Retinal pigment epithelial cell (primary cell): Measurements from ENCODE around the gene EMX1.

Experiments used
- DNase-seq: peaks from one replicate; pipeline ENCODE4 v3.0.0-alpha.2; 2010; ENCODE audit warnings: low read depth
- H3K4me3 ChIP-seq: 2 replicates; pipeline ENCODE4 v1.5.1; 2011; ENCODE audit warnings: mild to moderate bottlenecking, low read length, control low read depth, moderate library complexity
- TF ChIP-seq, protein P1 (sequence below): conservative IDR thresholded peaks from 2 replicates; pipeline ENCODE4 v1.5.1; 2011; ENCODE audit warnings: low read depth, low read length, control low read depth, inconsistent platforms

The EMX1 gene

DNA sequence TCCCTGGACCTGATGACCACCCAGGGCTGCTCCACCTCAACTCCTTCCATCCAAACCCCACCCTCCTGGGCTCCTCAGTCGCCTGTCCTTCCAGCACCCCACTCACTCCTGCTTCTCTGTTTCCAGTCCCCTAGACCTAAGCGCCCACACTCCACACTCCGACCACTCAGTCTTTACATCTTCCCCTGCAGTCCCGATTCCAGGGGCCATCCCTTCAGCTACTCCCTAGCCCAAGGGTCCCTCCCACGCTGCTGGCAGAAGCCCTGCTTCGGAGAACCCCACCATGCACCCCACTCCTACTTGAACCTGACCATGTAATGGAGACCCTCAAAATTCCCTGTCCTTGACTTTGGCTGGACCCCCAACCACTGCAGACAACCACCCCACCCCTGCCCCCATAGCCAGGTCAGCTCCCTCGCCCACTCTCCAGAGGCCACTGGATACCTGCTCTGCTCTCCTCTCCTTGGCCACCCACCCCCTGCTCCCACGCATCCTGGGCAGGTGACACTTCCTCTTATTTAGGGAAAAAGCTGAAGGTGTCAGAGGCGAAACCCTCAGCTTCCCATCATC, 28.2 kb downstream of the EMX1 start:
- TF ChIP-seq, protein P1, sequence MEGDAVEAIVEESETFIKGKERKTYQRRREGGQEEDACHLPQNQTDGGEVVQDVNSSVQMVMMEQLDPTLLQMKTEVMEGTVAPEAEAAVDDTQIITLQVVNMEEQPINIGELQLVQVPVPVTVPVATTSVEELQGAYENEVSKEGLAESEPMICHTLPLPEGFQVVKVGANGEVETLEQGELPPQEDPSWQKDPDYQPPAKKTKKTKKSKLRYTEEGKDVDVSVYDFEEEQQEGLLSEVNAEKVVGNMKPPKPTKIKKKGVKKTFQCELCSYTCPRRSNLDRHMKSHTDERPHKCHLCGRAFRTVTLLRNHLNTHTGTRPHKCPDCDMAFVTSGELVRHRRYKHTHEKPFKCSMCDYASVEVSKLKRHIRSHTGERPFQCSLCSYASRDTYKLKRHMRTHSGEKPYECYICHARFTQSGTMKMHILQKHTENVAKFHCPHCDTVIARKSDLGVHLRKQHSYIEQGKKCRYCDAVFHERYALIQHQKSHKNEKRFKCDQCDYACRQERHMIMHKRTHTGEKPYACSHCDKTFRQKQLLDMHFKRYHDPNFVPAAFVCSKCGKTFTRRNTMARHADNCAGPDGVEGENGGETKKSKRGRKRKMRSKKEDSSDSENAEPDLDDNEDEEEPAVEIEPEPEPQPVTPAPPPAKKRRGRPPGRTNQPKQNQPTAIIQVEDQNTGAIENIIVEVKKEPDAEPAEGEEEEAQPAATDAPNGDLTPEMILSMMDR = no peak
- no peak overlapping the region for H3K4me3 ChIP-seq
- no peak for DNase-seq

GRCh38 chr2:72946466-72946865, 29.1 kb downstream of the EMX1 start:
- TF ChIP-seq, protein P1 = no peak
- no peak for DNase-seq
- H3K4me3 ChIP-seq = no peak overlapping the region

DNA sequence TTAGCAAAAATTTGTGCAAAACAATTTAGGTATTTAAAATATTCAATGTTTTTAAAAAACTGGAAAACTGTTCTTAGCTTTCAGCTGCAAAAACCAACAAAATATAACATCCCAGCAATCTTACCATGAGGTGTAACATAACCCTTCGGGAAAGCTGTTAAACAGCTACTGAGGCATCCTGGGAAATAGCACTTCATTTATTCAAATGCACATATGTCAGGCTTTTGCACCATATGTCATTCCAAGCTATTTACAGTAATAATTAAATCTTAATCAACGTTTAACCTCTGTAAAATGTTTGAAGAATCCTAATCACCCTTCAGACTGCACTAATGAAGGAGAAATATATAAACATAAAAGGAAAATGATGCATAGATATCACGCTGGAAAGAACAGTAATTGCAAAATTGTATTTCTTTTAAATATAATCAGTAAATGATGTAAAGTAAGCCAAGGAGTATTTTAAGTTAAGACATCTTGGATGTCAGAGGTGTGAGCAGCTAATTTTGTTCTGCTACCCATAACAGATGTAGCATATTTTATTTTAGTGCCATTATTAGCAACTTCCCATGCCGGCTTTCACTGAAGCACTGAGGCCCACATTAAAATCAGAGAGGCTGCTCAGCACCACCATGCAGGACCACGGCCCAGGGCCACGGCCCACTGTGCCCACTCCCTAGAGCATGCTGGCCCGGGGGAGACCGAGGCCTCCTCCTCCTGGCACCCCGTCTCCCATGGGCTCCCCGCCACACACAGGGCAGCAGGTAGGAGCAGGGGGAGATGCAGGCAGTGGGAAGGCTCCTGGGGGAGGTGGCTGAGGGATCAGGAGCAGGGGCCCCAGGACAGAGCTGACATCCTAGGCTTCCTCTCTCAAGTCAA, 30.9 kb downstream of the EMX1 start:
- no peak for DNase-seq
- no peak overlapping the region for H3K4me3 ChIP-seq
- TF ChIP-seq, protein P1 = no peak

GRCh38 chr2:72949045-72949444, 31.7 kb downstream of the EMX1 start:
- TF ChIP-seq, protein P1 = no peak
- no peak for DNase-seq

DNA sequence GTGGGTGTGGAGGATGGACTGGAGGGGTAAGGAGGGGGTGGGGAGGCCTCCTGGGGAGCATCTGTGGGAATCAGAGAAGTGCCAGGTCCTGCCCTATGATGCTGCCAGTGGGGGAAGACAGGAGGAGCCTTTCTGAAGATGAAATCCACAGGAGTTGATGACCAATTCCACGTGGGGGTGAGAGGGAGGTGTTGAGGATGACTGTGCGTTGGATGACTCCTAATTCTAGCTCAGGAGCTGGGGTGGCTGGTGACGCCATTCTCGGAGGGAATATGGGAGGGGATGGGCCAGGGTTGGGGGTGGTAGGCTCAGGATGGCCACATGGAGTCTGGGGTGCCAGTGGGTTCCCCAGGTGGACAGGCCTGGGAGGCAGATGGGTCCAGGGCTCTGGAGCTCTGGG, 32.3 kb downstream of the EMX1 start:
- H3K4me3 ChIP-seq = no peak overlapping the region
- DNase-seq = no peak
- TF ChIP-seq, protein P1 = no peak

More at GRCh38 chr2:72949045-72949444, 31.7 kb downstream of the EMX1 start:
- no peak overlapping the region for H3K4me3 ChIP-seq

DNA sequence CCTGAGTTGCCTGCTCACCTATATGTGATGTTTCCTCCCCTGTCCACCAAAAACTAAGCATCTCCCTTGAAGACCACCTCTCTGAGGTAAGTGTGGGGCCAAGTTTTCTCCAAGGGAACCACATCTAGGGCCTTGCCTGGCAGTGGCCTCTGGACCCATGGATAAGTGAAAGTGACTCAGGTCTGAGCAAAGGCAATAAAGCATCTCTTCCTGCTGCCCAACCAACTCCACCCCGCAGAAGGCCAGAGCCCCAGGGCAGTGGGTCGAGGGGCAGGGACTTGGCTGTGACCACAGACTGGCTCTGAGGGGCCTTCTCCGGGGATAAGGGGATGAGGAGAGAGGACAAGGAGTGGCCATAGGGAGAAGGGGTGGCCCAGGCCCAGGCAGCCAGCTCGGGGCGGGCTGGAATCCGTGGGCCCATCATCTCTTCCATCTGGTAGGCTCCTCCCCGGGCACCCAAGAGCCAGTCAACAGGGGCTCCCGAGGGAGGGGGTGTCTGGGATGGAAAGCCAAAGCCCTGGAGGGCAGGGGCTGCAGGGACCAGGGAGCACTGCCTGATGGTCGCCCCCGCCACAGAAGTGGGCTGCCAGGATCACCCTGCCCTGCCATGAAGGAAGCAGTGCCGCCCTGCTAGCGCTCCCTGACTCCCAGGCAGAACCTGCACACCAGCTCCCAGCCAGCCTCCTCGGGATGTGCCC, 33.4 kb downstream of the EMX1 start:
- TF ChIP-seq, protein P1 = no peak
- DNase-seq = no peak
- H3K4me3 ChIP-seq = no peak overlapping the region
